Prostate gland (tissue), 2 donors: Measurements from ENCODE around the gene RGS19. TPM values are rescaled to one million over a fixed set of nuclear protein-coding genes. Genes with fewer than 3 reads are reported as not detected.

Source experiments
- DNase-seq: peaks from one replicate; pipeline ENCODE4 v3.0.0-alpha.2; 2019; ENCODE audit warnings: low spot score
- H3K27ac ChIP-seq, 2 donors: fragments of 200-600 bp; sonication (generic); 2 replicates each; pipeline ENCODE4 v1.5.1; 2017 to 2019
- H3K27me3 ChIP-seq: fragments of 200-600 bp; sonication (generic); replicated peaks from 2 replicates; pipeline ENCODE4 v1.5.1; 2019; ENCODE audit not compliant: insufficient read depth
- H3K36me3 ChIP-seq, 2 donors: fragments of 200-600 bp; sonication (generic); 1 replicate in 1 of 2; 2 replicates in 1 of 2; pipeline versions ENCODE4 v1.5.1 to v1.8.1; 2017 to 2019
- H3K4me1 ChIP-seq: fragments of 200-600 bp; sonication (generic); replicated peaks from 2 replicates; pipeline ENCODE4 v1.5.1; 2019
- H3K4me3 ChIP-seq, 2 donors: fragments of 200-600 bp; sonication (generic); 2 replicates each; pipeline ENCODE4 v1.5.1; 2017 to 2019
- H3K9me3 ChIP-seq: fragments of 200-600 bp; sonication (generic); 2 replicates; pipeline ENCODE4 v1.5.1; 2017
- POLR2A ChIP-seq: fragments of 450-650 bp; IDR thresholded peaks from one replicate; pipeline ENCODE4 v1.6.1; 2016; ENCODE audit warnings: antibody characterized with exemption, mild to moderate bottlenecking
- POLR2AphosphoS5 ChIP-seq: sonication (generic); formaldehyde crosslinking; IDR thresholded peaks from one replicate; pipeline ENCODE4 v1.6.1; 2017; ENCODE audit warnings: antibody characterized with exemption
- WGBS: methylation state at CpG from one replicate; pipeline ENCODE4 v1.1.5; 2018; 5-methylcytosine and 5-hydroxymethylcytosine counted together
- intact Hi-C: fragments of 100-400 bp; cut with DNase I; formaldehyde crosslinking; loops from one replicate; pipeline ENCODE4 v1.14.2; 2022
- total RNA-seq, 2 donors: library from RNA; depleted of rRNA; stranded (reverse); fragments of >200 nt; gene quantifications; one replicate each; pipeline ENCODE4 v1.1.0, GENCODE V29; 2016
- TF ChIP-seq, protein P1 (sequence below), 4 experiments: fragments of 200-600 bp in 2 of 4; fragments of 450-650 bp in 2 of 4; sonication (generic) in 2 of 4; IDR thresholded peaks; 1 replicate in 3 of 4; 2 replicates in 1 of 4; pipeline ENCODE4 v1.5.1; 2016 to 2019; ENCODE audit warnings: antibody characterized with exemption in 4 of 4, mild to moderate bottlenecking in 2 of 4, moderate library complexity in 2 of 4

RGS19 gene
- total RNA-seq, 2 donors from 2014 or later = 13.3 to 15.1 TPM

DNA sequence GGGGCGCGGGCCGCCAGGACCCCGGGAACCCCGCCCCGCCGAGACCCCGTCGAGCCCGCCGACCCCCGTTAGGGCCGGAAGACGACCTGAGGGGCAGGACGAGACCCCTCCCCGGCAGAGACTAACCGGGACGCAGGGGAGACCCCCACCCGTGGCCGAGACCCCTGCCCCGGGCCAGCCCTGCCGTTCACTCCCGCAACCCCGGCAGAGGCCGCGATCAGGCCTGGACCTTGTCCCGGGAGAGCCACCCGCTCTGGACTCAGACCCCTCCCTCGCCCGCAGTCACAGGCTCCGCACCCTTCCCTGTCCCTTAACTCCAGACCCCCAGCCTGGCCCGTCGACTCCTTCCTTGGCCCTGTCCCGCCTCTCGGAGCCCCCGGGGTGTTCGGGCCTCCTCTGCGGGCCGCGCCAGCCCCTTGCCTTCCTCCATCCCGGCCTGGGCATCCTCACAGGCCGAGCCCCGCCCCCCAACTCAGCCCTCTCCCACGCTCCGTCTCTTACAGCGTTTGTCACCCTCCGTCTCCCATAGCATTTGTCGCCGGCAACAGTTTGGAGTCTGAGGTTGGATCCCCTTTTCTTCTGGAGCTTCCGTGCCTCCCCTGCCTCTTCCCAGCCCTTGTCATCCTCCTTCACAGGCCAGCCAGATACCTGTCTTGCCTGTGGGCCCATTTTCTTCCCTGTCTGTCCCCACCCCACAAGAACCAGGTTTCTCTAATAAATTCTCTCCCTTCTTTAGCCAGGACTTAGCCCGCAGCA, 15.8 kb downstream of the RGS19 start:
- H3K27me3 ChIP-seq = no peaks in the 10 kb centered on the region
- peaks cover 10% of the 10 kb centered on the region for H3K4me1 ChIP-seq
- TF ChIP-seq, protein P1, sequence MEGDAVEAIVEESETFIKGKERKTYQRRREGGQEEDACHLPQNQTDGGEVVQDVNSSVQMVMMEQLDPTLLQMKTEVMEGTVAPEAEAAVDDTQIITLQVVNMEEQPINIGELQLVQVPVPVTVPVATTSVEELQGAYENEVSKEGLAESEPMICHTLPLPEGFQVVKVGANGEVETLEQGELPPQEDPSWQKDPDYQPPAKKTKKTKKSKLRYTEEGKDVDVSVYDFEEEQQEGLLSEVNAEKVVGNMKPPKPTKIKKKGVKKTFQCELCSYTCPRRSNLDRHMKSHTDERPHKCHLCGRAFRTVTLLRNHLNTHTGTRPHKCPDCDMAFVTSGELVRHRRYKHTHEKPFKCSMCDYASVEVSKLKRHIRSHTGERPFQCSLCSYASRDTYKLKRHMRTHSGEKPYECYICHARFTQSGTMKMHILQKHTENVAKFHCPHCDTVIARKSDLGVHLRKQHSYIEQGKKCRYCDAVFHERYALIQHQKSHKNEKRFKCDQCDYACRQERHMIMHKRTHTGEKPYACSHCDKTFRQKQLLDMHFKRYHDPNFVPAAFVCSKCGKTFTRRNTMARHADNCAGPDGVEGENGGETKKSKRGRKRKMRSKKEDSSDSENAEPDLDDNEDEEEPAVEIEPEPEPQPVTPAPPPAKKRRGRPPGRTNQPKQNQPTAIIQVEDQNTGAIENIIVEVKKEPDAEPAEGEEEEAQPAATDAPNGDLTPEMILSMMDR (IDR thresholded peaks at IDR 0.05) = no peak
- no peak for TF ChIP-seq POLR2A
- no peak for TF ChIP-seq POLR2AphosphoS5
- DNase-seq = no peak
- peak overlapping the region; percentile 53 to 83 for H3K27ac ChIP-seq
- H3K36me3 ChIP-seq = no peaks in the 10 kb centered on the region
- peak overlapping the region; percentile 67 to 88 for H3K4me3 ChIP-seq
- WGBS = 1% methylated on average over 50 of the region's 51 CpGs
- no peaks in the 10 kb centered on the region for H3K9me3 ChIP-seq
- intact Hi-C loops = loop anchor here (10.0 kb wide), 1 partner anchor 169 kb away; the partner anchor contains the start of gene DNAJC5

DNA sequence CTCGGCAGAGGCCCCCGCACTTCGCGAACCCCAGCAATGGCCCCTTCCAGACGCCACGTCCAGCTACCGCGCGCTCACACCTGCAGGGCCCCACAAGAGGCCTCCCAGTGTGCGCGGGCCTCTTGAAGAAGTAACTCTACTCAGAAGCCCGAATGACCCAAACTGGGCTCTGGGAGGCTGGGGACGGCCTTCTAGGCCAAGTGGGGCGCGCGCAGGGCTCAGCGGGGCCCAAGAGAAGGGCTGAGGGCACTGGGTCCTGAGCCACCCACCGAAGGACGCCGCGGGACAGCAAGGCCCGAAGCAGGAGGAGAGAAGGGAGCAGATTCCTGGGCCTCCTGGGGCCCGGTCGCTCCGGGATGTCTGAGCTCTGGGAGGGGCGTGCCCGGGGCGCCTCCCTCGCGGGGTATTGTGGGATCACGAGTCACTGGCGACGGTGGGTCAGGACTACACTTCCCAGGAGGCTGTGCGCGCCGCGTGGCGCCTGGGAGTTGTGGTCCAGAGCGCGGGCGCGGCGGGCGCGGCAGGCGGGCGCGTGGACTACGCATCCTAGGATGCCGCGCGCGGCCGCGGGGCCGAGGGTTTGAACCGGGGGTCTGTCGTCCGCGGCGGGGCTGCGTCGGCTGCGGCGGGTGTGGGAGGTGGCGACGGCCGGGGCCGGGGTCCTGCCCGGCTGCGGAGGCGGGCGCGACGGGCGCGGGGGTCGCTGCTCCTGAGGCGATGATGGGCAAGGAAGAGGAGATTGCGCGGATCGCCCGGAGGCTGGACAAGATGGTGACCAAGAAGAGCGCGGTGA, 16.5 kb downstream of the RGS19 start, which contains the start of gene TCEA2:
TCEA2 (plus strand) TSS at position 603 of the 793 bp plus-strand sequence; CDS start at position 718, 115 bp downstream.
- DNase-seq = peak; percentile 97
- Histone ChIP-seq H3K4me3 (peak within 1 kb of the TSS; percentile 67 to 88), H3K27ac (peak within 1 kb of the TSS; percentile 77 to 83), H3K4me1 (peaks cover 16% of the 10 kb centered on the region), H3K9me3 (no peaks in the 10 kb centered on the region), H3K36me3 (no peaks in the 10 kb centered on the region), H3K27me3 (no peaks in the 10 kb centered on the region)
- WGBS = 5% methylated on average over 71 of the region's 85 CpGs
- intact Hi-C loops = loop anchor here (10.0 kb wide), 1 partner anchor 168 kb away; the partner anchor contains the start of gene DNAJC5
- TF ChIP-seq POLR2A (peak; percentile 81), POLR2AphosphoS5 (peak; percentile 96)
- TF ChIP-seq, protein P1 (IDR thresholded peaks at IDR 0.05) = peak in 2 of 4 experiments; percentile 14 to 22

DNA sequence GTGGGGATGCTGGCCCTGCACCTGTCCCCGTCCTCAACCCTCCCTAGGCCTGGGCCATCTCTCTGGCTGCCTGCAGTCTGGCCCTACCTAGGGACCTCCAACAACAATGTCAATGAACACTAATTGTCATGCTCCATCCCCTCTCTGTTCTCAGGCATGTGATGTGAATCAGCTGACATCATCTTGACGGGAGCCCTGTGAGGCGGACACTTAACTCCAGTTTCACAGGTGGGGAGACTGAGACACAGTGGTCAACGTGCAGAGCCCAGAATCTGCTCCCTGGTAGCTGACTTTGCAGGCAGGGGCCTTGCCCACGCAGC, 17.1 kb downstream of the RGS19 start:
- 49% methylated on average over 5 of the region's 5 CpGs for WGBS
- peak overlapping the region; percentile 67 to 88 for H3K4me3 ChIP-seq
- peaks cover 16% of the 10 kb centered on the region for H3K4me1 ChIP-seq

DNA sequence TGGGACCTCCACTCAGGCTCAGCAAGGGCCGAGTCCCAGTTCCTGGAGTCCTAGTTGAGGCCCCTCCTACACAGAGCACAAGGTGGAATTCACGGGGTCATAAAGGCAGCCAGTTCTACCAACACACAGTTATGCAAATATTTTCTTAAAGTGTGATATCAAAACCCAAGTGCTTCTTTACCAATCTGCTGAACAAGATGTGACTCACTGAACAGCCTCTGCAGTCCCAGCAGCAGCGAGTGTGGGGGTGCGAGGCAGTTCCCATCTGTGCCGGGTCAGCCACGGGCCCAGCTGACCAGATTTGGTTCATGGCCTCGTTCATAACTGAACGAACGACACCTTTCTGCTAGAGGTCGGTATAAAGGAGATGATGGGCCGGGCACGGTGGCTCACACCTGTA, 20.8 kb downstream of the RGS19 start:
- Histone ChIP-seq H3K9me3 (no peaks in the 10 kb centered on the region), H3K27ac (peak overlapping the region; percentile 5 to 22), H3K27me3 (peaks cover 6% of the 10 kb centered on the region), H3K4me3 (no peak overlapping the region), H3K4me1 (peaks cover 7% of the 10 kb centered on the region), H3K36me3 (no peaks in the 10 kb centered on the region)
- TF ChIP-seq POLR2AphosphoS5 (no peak), POLR2A (no peak)
- TF ChIP-seq, protein P1 (IDR thresholded peaks at IDR 0.05) = no peak
- no peak for DNase-seq
- 79% methylated on average over 12 of the region's 12 CpGs for WGBS
- intact Hi-C loops = no loop called here

More for the DNA sequence above, 17.1 kb downstream of the RGS19 start:
- TF ChIP-seq, protein P1 (IDR thresholded peaks at IDR 0.05) = peak in 1 of 4 experiments; percentile 2
- TF ChIP-seq POLR2A = no peak
- intact Hi-C loops = loop anchor here (10.0 kb wide), 1 partner anchor 167 kb away; the partner anchor contains the start of gene DNAJC5
- Histone ChIP-seq H3K27me3 (no peaks in the 10 kb centered on the region), H3K36me3 (no peaks in the 10 kb centered on the region), H3K9me3 (no peaks in the 10 kb centered on the region), H3K27ac (peak overlapping the region; percentile 77 to 83)
- DNase-seq = no peak
